Lung (tissue), 12 donors: ENCODE results near the gene TGM2. TPM values are rescaled to one million over a fixed set of nuclear protein-coding genes. Genes with fewer than 3 reads are reported as not detected.

Experiments used
- ATAC-seq: fragments of 200-7000 bp; cut with Tn5 transposase; one replicate; pipeline ENCODE4 v1.9.1; 2020; ENCODE audit warnings: moderate number of reproducible peaks; ENCODE audit not compliant: insufficient read depth, low FRiP score
- DNase-seq, 3 donors: peaks; one replicate each; pipeline ENCODE4 v3.0.0-alpha.2; 2013 to 2017
- H3K27ac ChIP-seq, 2 donors: one replicate each; pipeline ENCODE4 v1.5.1; 2013; ENCODE audit warnings: mild to moderate bottlenecking in 2 of 2, moderate library complexity in 2 of 2, control low read depth in 1 of 2, inconsistent platforms in 1 of 2, low read depth in 1 of 2, low read length in 1 of 2
- H3K27me3 ChIP-seq, 3 donors: one replicate each; pipeline ENCODE4 v1.5.1; 2013; ENCODE audit warnings: low read length in 2 of 3; ENCODE audit not compliant: control insufficient read depth in 3 of 3, insufficient read depth in 3 of 3
- H3K36me3 ChIP-seq, 4 donors: one replicate each; pipeline ENCODE4 v1.5.1; 2013; ENCODE audit warnings: low read length in 4 of 4, mild to moderate bottlenecking in 1 of 4, moderate library complexity in 1 of 4; ENCODE audit not compliant: control insufficient read depth in 4 of 4, insufficient read depth in 4 of 4
- H3K4me1 ChIP-seq, 5 donors: one replicate each; pipeline ENCODE4 v1.5.1; 2013; ENCODE audit warnings: low read length in 5 of 5, mild to moderate bottlenecking in 2 of 5, moderate library complexity in 1 of 5; ENCODE audit not compliant: control insufficient read depth in 5 of 5, insufficient read depth in 5 of 5
- H3K4me3 ChIP-seq: one replicate; pipeline ENCODE4 v1.5.1; 2013; ENCODE audit warnings: mild to moderate bottlenecking, control low read depth, moderate library complexity
- H3K9ac ChIP-seq, 2 donors: one replicate each; pipeline ENCODE4 v1.5.1; 2013; ENCODE audit warnings: low read length in 2 of 2, control low read depth in 1 of 2; ENCODE audit not compliant: insufficient read depth in 1 of 2
- H3K9me3 ChIP-seq, 4 donors: one replicate each; pipeline ENCODE4 v1.5.1; 2013; ENCODE audit warnings: low read length in 3 of 4, mild to moderate bottlenecking in 1 of 4, moderate library complexity in 1 of 4; ENCODE audit not compliant: control insufficient read depth in 4 of 4, insufficient read depth in 3 of 4
- CTCF ChIP-seq: IDR thresholded peaks from 2 replicates; pipeline ENCODE4 v1.5.1; 2012; ENCODE audit warnings: mild to moderate bottlenecking; ENCODE audit errors: control extremely low read depth, extremely low read depth
- WGBS, 2 donors: extraction: QIAGEN DNeasy Blood & Tissue Kit; methylation state at CpG; one replicate each; pipeline ENCODE4 v1.1.7; 2013; 5-methylcytosine and 5-hydroxymethylcytosine counted together
- polyA plus RNA-seq, 2 donors: library from polyadenylated mRNA; stranded (reverse); fragments of 200-250 nt; gene quantifications; one replicate each; pipeline ENCODE4 v1.2.1, GENCODE V29; 2013
- total RNA-seq, 2 donors: library from RNA; depleted of rRNA in 1 of 2; stranded (reverse); fragments of >200 nt in 1 of 2; gene quantifications; one replicate each; pipeline ENCODE4 v1.2.1, GENCODE V29; 2014 to 2021
- donor health status: control.
- donor health status: control.
- donor health status: Bipolar disorder and iron deficiency.
- donor health status: healthy.
- donor health status: DM: yes; HTN: yes; CAD: no.

Gene TGM2
- total and polyA plus RNA-seq, 4 donors = 85.0 to 476 (median 325) TPM

- peaks cover 3 to 63% (median 25%) of the 10 kb centered on the region in 5 donors for H3K4me1 ChIP-seq
- H3K27me3 ChIP-seq = no peaks in the 10 kb centered on the region
- H3K9me3 ChIP-seq = no peaks in the 10 kb centered on the region
- H3K4me3 ChIP-seq = no peak overlapping the region
- no peak for TF ChIP-seq CTCF
- no peak overlapping the region for H3K9ac ChIP-seq
- peak overlapping the region; percentile 30 to 79 for H3K27ac ChIP-seq
- 54 to 65% methylated on average over 2 of the region's 2 CpGs for WGBS, 2 donors
- ATAC-seq (no peak), DNase-seq (no peak)
- H3K36me3 ChIP-seq = peaks cover 0 to 15% (median 3%) of the 10 kb centered on the region in 4 donors
Observed at GRCh38 chr20:38162149-38162548, 2.9 kb downstream of the TGM2 start.

DNA sequence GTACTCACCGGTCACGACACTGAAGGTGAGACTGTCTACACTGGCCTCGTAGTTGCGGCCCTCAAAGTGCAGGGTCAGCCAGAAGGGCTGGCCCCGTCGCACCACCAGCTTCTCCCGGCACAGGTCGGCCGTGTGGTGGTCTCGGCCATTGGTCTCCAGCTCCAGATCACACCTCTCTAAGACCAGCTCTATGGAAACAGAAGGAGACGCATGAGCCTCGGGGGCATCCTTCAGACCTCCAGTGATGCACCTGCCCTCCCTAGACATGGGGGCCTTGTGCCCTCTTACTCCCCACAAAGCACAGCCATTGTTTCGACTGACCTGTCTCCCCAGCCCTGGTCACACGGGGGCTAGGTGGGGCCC lies 3.7 kb downstream of the TGM2 start:
- Histone ChIP-seq H3K9ac (no peak overlapping the region), H3K4me1 (peaks cover 5 to 60% (median 28%) of the 10 kb centered on the region in 5 donors), H3K9me3 (no peaks in the 10 kb centered on the region), H3K27me3 (no peaks in the 10 kb centered on the region), H3K36me3 (peaks cover 0 to 17% (median 4%) of the 10 kb centered on the region in 4 donors), H3K27ac (peak overlapping the region; percentile 27 to 76), H3K4me3 (no peak overlapping the region)
- no peak for ATAC-seq
- no peak for DNase-seq
- no peak for TF ChIP-seq CTCF
- 89 to 94% methylated on average over 14 of the region's 14 CpGs for WGBS, 2 donors

DNA sequence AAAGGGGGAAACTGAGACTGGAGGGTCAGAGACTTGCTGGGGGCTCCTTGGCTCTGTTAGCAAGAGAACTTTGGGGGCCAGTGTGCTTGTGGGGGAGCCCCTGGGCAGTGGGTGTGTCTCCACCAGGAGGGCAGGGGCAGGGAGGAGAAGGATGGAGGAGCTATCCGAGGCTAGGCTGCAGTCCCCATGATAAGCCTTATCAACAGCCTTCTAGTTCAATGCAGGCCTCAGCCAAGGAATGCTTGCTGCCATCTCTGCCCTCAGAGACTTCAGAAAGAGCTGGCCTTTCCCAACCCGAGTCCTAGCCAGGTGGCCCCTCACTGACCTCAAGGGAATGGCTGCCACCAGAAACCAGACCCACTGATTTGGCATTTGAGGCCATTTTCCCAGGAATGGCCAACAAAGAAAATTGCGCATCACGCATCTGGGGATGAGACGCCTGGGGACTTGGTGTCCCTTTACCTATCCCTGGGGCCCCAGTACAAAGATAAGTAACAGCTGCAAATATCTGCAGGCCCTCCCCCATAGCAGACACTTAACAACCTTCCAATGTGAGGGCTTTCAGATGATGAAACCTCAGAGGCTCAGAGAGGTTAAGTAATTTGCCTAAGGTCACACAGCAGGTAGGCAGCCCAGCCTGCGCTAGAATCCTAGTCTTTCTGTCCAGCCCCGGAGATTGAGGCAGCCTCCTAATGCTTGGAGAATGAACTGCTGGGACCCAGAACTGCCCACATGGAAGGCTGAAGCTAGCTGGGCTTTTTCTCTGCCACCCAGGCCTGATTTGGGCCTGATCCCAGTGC lies 4.9 kb downstream of the TGM2 start:
- H3K4me1 ChIP-seq = peaks cover 9 to 53% (median 18%) of the 10 kb centered on the region in 5 donors
- TF ChIP-seq CTCF = no peak

More for the DNA sequence above, 4.9 kb downstream of the TGM2 start:
- Histone ChIP-seq H3K9ac (peak overlapping the region in 1 of 2 donors; percentile 8), H3K27me3 (no peaks in the 10 kb centered on the region), H3K4me3 (no peak overlapping the region), H3K27ac (peak overlapping the region; percentile 41 to 89), H3K36me3 (peaks cover 0 to 20% (median 7%) of the 10 kb centered on the region in 4 donors), H3K9me3 (no peaks in the 10 kb centered on the region)
- DNase-seq (no peak), ATAC-seq (no peak)
- 83 to 88% methylated on average over 7 of the region's 7 CpGs for WGBS, 2 donors
